Osteocyte (in vitro differentiated cells): ENCODE data around the gene DYNLT2B. TPM values are rescaled to one million over a fixed set of nuclear protein-coding genes. Genes with fewer than 3 reads are reported as not detected.

Experiments
- DNase-seq: peaks from one replicate; pipeline ENCODE4 v3.0.0; 2021; ENCODE audit warnings: mixed read lengths; ENCODE audit not compliant: unreplicated experiment; ENCODE audit errors: extremely low spot score
- H3K27ac Mint-ChIP-seq: one replicate; pipeline ENCODE4 v1.8.0; 2021; ENCODE audit warnings: mild to moderate bottlenecking, mixed read lengths; ENCODE audit not compliant: unreplicated experiment
- H3K27me3 Mint-ChIP-seq: one replicate; pipeline ENCODE4 v1.8.0; 2021; ENCODE audit warnings: mixed read lengths; ENCODE audit not compliant: unreplicated experiment
- H3K36me3 Mint-ChIP-seq: one replicate; pipeline ENCODE4 v1.8.0; 2021; ENCODE audit warnings: mixed read lengths; ENCODE audit not compliant: unreplicated experiment
- H3K4me1 Mint-ChIP-seq: one replicate; pipeline ENCODE4 v1.8.0; 2021; ENCODE audit warnings: mixed read lengths; ENCODE audit not compliant: unreplicated experiment
- H3K4me3 Mint-ChIP-seq: one replicate; pipeline ENCODE4 v1.8.0; 2021; ENCODE audit warnings: mild to moderate bottlenecking, moderate library complexity, mixed read lengths; ENCODE audit not compliant: unreplicated experiment
- H3K9me3 Mint-ChIP-seq: one replicate; pipeline ENCODE4 v1.8.0; 2021; ENCODE audit warnings: mixed read lengths; ENCODE audit not compliant: unreplicated experiment
- total RNA-seq: library from RNA; stranded (reverse); gene quantifications from 2 replicates; pipeline ENCODE4 v1.2.1, GENCODE V29; 2021
- TF ChIP-seq, protein P1 (sequence below): fragments of 200-600 bp; sonication (generic); IDR thresholded peaks from 2 replicates; pipeline ENCODE4 v1.5.0; 2021; ENCODE audit warnings: antibody characterized with exemption, mild to moderate bottlenecking, moderate library complexity

Gene DYNLT2B
- total RNA-seq, 1 donor from 2014 or later, result 19.5 TPM

DNA sequence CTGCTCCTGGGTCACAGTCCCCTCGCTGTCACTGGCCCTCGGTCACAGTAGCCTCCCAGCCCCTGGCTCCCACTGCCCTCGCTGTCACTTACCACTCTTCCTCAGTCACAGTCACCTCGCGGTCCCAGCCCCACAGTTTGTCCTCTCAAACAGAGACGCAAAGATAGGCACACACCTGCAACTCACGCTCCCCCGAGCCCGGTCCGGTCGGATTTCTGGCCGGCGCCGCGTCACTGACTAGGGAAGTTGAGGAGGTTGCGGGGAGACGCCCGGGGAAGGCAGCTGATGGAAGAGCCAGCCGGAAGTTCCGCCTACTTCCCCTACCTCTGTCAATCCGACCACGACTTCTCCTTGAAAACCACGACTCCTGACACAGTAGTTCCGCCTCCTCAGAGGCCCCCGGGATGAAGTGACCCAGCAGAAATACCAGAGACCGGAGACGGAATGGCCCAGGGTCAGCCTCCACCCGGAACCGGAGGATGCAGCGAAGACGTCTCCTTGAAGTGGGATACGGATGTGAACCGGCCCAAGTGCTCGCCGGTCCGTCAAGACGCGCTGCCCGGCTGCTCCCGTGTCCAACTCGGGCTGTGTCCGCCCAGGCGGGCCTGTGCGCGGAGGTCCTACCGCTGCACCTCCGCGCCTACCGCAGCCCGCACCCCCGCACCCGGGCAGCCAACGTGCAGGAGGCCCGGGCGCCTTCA lies 30.4 kb downstream of the DYNLT2B start, which contains the start of gene PCYT1A:
PCYT1A (minus strand) TSS at position 287 of the 701 bp plus-strand sequence. CDS start 17,195 bp downstream, outside the sequence.
- peak within 1 kb of the TSS; percentile 98 for H3K27ac Mint-ChIP-seq
- H3K4me3 Mint-ChIP-seq, result peak within 1 kb of the TSS; percentile 98
- H3K4me1 Mint-ChIP-seq, result peaks cover 39% of the 10 kb centered on the region
- H3K27me3 Mint-ChIP-seq, result no peaks in the 10 kb centered on the region
- no peaks in the 10 kb centered on the region for H3K36me3 Mint-ChIP-seq
- no peaks in the 10 kb centered on the region for H3K9me3 Mint-ChIP-seq
- TF ChIP-seq, protein P1, sequence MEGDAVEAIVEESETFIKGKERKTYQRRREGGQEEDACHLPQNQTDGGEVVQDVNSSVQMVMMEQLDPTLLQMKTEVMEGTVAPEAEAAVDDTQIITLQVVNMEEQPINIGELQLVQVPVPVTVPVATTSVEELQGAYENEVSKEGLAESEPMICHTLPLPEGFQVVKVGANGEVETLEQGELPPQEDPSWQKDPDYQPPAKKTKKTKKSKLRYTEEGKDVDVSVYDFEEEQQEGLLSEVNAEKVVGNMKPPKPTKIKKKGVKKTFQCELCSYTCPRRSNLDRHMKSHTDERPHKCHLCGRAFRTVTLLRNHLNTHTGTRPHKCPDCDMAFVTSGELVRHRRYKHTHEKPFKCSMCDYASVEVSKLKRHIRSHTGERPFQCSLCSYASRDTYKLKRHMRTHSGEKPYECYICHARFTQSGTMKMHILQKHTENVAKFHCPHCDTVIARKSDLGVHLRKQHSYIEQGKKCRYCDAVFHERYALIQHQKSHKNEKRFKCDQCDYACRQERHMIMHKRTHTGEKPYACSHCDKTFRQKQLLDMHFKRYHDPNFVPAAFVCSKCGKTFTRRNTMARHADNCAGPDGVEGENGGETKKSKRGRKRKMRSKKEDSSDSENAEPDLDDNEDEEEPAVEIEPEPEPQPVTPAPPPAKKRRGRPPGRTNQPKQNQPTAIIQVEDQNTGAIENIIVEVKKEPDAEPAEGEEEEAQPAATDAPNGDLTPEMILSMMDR, result no peak
- peak; percentile 92 for DNase-seq

DNA sequence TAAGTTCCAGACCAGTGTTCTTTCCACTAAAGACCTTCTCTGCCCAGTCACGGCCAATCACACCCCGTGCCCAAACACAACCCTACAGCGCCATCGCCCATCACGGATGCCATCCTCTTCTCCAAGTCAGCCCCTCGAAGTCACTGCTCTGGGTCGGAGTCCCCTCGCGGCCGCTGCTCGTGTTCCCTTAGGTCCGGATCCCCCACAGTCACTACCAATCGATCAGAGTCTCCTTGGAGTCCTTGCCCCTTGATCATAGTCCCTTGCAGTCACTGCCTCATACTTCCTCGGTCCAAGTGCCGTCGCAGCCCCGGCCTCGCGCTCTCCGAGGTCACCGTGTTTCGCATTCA lies 31.0 kb downstream of the DYNLT2B start:
- no peak for DNase-seq
- Mint-ChIP-seq H3K4me1 (peaks cover 39% of the 10 kb centered on the region), H3K27me3 (no peaks in the 10 kb centered on the region), H3K27ac (peak overlapping the region; percentile 98), H3K4me3 (peak overlapping the region; percentile 98), H3K36me3 (no peaks in the 10 kb centered on the region), H3K9me3 (no peaks in the 10 kb centered on the region)
- TF ChIP-seq, protein P1, result no peak

DNA sequence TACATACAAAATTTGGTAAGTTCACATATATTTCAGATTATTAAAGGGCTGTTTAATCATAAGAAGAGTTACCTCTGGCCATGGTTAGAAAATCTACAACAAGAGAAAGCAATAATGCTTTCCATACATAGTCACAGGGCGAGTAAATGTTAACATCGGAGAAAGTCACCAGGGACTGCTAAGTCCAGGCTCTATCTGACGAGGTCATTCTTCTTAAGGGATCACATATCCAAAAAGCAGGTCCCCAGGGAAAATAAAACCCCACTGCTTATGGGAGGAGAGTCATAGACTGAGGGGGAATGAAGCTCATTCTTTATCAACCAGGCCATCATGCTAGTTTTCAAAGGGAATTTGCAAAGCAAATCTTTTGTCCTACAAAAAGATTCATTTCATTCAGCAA lies 33.6 kb downstream of the DYNLT2B start:
- H3K27me3 Mint-ChIP-seq, result no peaks in the 10 kb centered on the region
- no peak overlapping the region for H3K4me3 Mint-ChIP-seq
- peaks cover 44% of the 10 kb centered on the region for H3K4me1 Mint-ChIP-seq
- no peaks in the 10 kb centered on the region for H3K9me3 Mint-ChIP-seq
- H3K27ac Mint-ChIP-seq, result peak overlapping the region; percentile 21
- DNase-seq, result no peak
- TF ChIP-seq, protein P1, result no peak
- no peaks in the 10 kb centered on the region for H3K36me3 Mint-ChIP-seq

DNA sequence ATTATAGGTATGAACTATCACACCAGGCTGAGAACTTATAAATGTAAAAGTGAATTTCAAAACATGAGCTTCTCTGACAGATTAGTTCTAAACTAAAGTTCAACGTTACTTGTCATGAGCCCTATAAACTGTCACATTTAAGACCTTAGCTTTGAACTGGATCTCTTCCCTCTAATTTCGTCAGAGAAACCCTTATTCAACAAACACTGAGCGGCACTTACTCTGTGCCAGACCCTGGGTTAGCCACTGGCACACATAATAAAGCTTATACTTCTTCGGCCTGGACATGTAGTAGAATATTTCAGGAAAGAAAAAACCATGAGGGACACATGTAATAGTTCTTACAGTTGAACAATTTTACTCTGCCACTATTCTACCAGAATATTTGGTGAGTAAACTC lies 36.1 kb downstream of the DYNLT2B start:
- peaks cover 3% of the 10 kb centered on the region for H3K36me3 Mint-ChIP-seq
- peaks cover 40% of the 10 kb centered on the region for H3K4me1 Mint-ChIP-seq
- TF ChIP-seq, protein P1, result no peak

DNA sequence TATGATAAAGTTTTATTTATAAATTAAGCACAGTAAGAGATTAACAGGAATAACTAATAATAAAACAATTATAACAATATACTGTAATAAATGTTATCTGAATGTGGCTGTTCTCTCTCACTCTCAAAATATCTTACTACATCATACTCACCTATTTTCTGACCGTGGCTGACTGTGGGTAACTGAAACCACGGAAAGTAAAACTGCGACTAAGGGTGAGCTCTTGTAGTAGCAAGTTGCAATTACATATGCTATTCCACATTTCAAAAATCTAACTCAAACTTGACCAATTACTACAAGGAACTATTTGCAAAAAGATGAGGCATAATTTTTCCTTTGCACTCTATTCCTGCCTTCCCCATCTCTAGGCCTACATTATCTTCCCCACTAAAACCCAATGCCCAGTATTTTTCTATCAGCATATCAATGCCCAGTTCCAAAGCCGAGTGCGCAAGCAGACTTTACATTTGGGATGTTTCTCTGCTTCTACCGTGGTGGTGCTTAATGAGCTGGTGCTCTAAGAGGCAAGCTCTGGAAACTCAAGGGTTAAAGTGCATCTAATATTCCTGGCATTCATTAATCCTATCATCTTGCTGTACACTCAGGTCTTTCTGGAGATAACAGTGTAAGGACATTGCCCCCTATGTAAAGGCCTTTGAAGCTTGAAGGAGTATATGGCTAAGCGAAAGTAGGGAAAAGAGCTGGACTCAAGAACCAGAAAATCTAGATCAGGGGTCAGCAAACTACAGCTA lies 37.2 kb downstream of the DYNLT2B start:
- Mint-ChIP-seq H3K27ac (no peak overlapping the region), H3K4me1 (peaks cover 31% of the 10 kb centered on the region), H3K4me3 (no peak overlapping the region)

More for the DNA sequence above, 36.1 kb downstream of the DYNLT2B start:
- no peak overlapping the region for H3K4me3 Mint-ChIP-seq
- DNase-seq, result no peak
- H3K27ac Mint-ChIP-seq, result peak overlapping the region; percentile 8
- no peaks in the 10 kb centered on the region for H3K27me3 Mint-ChIP-seq
- no peaks in the 10 kb centered on the region for H3K9me3 Mint-ChIP-seq

More for the DNA sequence above, 37.2 kb downstream of the DYNLT2B start:
- Mint-ChIP-seq H3K27me3 (no peaks in the 10 kb centered on the region), H3K36me3 (peaks cover 3% of the 10 kb centered on the region), H3K9me3 (no peaks in the 10 kb centered on the region)
- TF ChIP-seq, protein P1, result no peak
- no peak for DNase-seq
